ENCODE measurements around the gene UGT1A9.
"Not testable (repeated sequence)": the region's sequence is repeated elsewhere in the genome, so short reads cannot be mapped to it uniquely, and the experiment has no call there.

The UGT1A9 gene

GRCh38 chr2:233671290-233672161 is at the start of gene UGT1A9:
UGT1A9 (plus strand) TSS chr2:233671898; CDS start chr2:233671935, 37 bp downstream.
- DNase-seq = no peak

DNA sequence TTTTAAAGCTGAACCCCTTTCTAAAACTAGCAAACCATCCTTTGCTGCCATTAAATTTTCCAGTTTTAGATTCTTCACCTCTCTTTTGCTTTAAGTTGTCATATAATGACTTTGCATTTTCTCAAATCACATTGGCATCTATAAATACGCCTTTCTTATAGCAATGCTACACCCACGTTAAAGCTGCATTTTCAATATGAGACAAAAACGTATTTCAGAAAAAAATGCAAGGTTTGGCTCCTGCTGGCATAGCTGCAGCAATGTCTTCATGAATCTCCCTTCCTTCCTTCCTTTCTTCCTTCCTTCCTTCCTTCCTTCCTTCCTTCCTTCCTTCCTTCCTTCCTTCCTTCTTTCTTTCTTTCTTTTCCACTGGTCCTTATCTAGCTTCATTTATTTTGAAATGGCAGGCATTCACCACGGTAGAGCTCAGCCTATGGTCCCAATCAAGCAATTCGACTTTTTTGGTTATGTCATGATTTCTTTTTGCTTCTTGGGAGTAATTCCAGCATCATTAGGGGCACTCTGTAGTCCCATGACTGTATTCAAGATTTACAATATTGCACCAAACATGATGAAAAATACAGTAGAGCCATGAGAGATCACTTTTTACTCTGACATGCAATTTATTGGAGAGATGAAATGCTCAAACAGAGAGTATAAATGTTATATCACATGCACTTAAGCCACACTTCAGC is 44.2 kb upstream of the UGT1A9 start:
- DNase-seq = no peak

DNA sequence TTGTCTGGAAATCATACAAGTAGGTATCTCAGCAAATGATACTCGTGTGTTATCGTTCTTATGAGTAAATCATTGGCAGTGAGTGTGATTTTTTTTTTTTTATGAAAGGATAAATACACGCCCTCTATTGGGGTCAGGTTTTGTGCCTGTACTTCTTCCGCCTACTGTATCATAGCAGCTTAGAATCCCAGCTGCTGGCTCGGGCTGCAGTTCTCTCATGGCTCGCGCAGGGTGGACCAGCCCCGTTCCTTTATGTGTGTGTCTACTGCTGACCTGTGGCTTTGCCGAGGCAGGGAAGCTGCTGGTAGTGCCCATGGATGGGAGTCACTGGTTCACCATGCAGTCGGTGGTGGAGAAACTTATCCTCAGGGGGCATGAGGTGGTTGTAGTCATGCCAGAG is 35.4 kb upstream of the UGT1A9 start, which contains the start of gene UGT1A10:
Gene UGT1A10, plus strand, starts transcription at position 143 of the 400 bp plus-strand sequence. Its CDS starts 75 bp downstream, at position 218.
- DNase-seq = not testable (repeated sequence)

DNA sequence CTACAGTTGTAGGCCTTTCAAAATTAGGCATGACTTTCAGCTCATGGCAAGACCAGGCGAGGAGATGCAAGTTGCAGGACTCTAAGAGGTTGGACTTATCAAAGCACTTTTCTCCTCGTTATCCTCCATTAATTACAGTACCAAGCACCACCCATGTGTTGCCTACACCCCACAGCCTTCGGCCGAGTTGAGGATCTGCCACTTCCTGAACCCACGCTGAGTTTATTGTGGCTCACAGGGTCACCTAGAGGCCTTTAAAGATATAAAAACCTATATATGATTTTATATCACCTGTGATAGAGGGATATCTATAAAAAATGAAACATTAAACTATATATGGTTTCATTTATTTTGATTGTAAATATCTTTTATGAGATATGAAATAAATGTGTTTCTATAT is 32.9 kb upstream of the UGT1A9 start:
- no peak for DNase-seq

DNA sequence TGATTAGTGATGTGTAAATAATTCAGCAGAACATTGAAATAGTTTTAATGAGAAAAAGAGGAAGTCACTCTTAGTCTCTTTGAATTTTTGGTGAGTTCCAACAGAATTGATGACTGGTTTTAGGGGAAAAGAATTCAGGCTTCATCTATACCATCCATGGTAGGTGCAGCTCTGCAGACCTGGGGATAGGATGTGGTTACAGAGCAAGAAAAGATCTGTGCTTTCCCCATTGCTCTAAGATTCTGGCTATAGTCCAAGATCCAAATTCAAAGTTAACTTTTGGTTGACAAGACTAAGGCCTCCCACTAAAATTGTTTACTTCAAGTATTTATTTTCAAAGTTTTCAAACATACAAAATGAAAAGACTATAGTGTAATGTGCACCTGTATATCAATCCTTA is 31.8 kb upstream of the UGT1A9 start:
- DNase-seq = no peak

- no peak for DNase-seq
These were observed 28.6 kb upstream of the UGT1A9 start for GRCh38 chr2:233643128-233643527.

DNA sequence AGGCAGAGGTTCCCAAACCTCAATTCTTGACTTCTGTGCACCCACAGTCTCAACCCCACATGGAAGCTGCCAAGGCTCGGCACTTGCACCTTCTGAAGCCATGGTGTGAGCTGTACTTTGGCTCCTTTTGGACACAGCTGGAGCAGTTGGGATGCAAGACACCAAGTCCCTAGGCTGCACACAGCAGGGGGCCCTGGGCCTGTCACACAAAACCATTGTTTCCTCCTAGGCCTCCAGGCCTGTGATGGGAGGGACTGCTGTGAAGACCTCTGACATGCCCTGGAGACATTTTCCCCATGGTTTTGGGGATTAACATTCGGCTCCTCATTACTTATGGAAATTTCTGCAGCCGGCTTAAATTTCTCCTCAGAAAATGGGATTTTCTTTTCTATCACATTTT is 25.7 kb upstream of the UGT1A9 start:
- DNase-seq = not testable (repeated sequence)

DNA sequence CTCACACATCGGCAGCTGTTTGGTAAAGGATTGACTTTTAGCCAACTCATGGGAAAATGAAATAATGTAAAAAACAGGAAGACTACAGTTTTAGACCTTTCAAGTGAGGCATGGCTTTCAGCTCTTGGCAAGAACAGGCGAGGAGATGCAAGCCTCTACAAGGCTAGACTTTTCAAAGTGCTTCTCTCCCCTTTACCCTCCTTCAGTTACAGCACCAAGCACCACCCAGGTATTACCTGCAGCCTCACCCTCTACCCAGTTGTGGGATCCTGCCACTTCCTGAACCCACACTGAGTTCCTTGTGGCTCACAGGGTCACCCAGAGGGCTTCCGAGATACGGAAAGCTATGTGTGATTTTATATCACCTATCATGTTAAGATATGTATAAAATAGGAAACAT is 20.7 kb upstream of the UGT1A9 start:
- DNase-seq = no peak

- no peak for DNase-seq
These were observed 20.3 kb upstream of the UGT1A9 start for GRCh38 chr2:233651430-233651829.

DNA sequence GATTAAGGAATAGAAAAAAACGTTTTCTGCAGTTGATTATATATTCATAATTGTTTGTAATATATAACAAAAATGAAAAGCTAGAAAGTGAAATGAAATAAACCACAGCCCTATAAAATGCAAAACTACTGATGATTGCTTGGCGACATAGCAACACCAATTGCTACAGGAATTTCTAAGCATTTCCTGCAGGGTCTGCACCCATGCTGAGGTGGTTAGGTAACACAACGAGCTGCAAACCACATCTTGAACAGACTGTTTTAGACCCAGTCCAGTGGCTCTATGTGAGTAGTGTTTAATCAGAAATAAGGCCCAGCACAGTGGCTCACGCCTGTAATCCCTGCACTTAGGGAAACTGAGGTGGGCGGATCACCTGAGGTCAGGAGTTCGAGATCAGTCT is 17.2 kb upstream of the UGT1A9 start:
- no peak for DNase-seq

DNA sequence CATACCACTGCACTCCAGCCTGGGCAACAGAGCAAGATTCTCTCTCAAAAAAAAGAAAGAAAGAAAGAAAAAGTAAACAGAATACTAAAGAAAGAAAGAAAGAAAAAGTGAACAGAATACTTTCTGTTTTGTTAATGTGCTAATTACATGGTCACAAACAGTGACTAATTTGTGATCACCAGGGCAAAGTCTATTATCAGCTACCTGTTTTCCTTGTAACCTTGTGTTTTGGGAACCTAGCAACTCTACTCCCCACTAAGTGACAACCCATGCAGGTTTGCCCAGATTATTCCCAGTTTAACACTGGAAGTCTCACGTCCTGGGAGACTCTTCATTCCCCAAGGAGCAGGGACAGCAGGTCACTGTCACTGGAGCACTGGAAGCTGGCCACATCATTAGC is 16.7 kb upstream of the UGT1A9 start:
- DNase-seq = no peak

GRCh38 chr2:233655943-233656342 is 15.8 kb upstream of the UGT1A9 start:
- DNase-seq = not testable (repeated sequence)

- DNase-seq = no peak
These were observed 15.3 kb upstream of the UGT1A9 start for GRCh38 chr2:233656443-233656842.

- DNase-seq = no peak
These were observed 13.1 kb upstream of the UGT1A9 start for GRCh38 chr2:233658610-233659009.

DNA sequence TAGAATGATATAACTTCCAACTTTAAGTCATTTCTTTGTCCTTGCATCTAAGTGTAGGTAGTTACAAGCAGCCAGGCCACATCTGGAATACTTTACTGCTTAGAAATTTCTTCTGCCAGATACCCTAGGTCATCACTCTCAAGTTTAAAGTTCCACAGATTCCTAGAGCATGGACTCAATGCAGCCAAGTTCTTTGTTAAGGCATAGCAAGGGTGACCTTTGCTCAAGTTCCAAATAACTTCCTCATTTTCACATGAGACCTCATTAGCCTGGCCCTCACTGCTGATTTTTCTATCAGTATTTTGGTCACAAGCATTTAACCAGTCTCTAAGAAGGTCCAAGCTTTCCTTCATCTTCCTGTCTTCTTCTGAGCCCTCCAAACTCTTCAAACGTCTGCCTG is 7.8 kb upstream of the UGT1A9 start:
- DNase-seq = no peak

- no peak for DNase-seq
These were observed 3.0 kb upstream of the UGT1A9 start for GRCh38 chr2:233668605-233669260.

DNA sequence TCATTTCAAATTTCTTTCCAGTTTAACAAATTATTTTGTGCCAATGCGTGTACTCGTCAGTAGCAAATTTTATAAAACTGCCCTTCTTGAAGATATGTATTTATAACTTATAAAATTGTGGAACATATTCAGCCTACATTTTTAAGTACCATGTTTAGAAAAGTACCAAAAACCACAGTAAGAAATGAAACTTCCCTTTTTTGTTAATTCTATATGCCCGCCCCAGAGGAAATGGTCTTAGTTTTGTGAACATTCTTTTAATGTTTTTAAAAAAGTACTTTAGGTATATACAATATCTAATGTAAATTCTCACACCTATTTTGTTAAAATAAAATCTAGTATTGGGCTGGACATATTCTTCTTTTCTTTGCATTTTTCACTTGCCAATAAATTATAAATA is 1.2 kb downstream of the UGT1A9 start:
- no peak for DNase-seq

- no peak for DNase-seq
These were observed 2.2 kb downstream of the UGT1A9 start for GRCh38 chr2:233673896-233674295.

DNA sequence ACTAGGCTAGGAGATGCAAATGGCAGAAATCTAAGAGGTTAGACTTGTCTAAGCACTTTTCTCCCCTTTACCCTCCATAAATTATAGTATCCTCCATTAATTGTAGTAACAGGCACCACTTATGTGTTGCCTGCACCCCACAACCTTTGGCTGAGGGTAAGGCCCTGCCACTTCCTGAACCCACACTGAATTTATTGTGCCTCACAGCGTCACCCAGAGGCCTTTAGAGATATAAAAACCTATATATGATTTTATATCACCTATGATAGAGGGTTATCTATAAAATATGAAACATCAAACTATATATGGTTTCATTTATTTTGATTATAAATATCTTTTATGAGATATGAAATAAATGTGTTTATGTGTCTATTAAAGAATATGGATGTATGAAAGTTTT is 2.6 kb downstream of the UGT1A9 start:
- DNase-seq = no peak

GRCh38 chr2:233674995-233675394 is 3.3 kb downstream of the UGT1A9 start:
- no peak for DNase-seq

DNA sequence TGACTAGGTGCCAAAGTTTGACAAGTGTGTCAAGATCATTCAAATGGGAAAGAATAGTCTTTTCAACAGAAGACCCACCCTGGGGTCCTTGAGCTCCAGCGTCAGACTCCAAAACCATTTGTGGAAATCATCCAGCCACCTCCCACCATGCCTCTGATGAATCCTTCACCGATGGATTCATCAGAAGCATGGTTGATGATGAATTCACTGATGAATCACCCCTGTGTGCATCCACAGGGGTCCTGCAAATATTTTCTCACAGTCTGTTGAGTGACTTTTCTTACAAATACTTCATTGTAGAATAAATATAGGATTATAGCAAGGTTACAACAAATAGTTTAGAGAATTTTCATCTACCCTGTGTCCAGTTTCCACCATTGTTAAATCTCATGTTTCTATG is 4.3 kb downstream of the UGT1A9 start:
- no peak for DNase-seq

- DNase-seq = no peak
These were observed 7.5 kb downstream of the UGT1A9 start for GRCh38 chr2:233679196-233679595.

- no peak for DNase-seq
These were observed 8.8 kb downstream of the UGT1A9 start for GRCh38 chr2:233680361-233681045.
